Nephron progenitor cell (in vitro differentiated cells): ENCODE results near the gene HOXA1.

Source experiments
- DNase-seq: peaks from one replicate; pipeline ENCODE4 v3.0.0; 2021
- H3K27ac Mint-ChIP-seq: 2 replicates; pipeline ENCODE4 v1.8.0; 2021; ENCODE audit warnings: mild to moderate bottlenecking, moderate library complexity, mixed read lengths
- H3K27me3 Mint-ChIP-seq: 2 replicates; pipeline ENCODE4 v1.8.0; 2021; ENCODE audit warnings: mild to moderate bottlenecking, low read depth, mixed read lengths; ENCODE audit not compliant: poor library complexity
- H3K36me3 Mint-ChIP-seq: 2 replicates; pipeline ENCODE4 v1.8.0; 2021; ENCODE audit warnings: low read depth, mixed read lengths
- H3K4me1 Mint-ChIP-seq: 2 replicates; pipeline ENCODE4 v1.8.0; 2021; ENCODE audit warnings: mixed read lengths
- H3K4me3 Mint-ChIP-seq: 2 replicates; pipeline ENCODE4 v1.8.0; 2021; ENCODE audit warnings: mild to moderate bottlenecking, moderate library complexity, mixed read lengths
- H3K9me3 Mint-ChIP-seq: 2 replicates; pipeline ENCODE4 v1.8.0; 2021; ENCODE audit warnings: mild to moderate bottlenecking, moderate library complexity, mixed read lengths
- TF ChIP-seq, protein P1 (sequence below): fragments of 200-600 bp; sonication (generic); IDR thresholded peaks from 2 replicates; pipeline ENCODE4 v1.5.0; 2021; ENCODE audit warnings: antibody characterized with exemption

Gene HOXA1

GRCh38 chr7:27128776-27129728 is 33.3 kb upstream of the HOXA1 start:
- DNase-seq: peak; percentile 48
- Mint-ChIP-seq H3K27me3 (no peaks in the 10 kb centered on the region), H3K27ac (peak overlapping the region; percentile 93), H3K36me3 (peaks cover 41% of the 10 kb centered on the region), H3K4me1 (peaks cover 86% of the 10 kb centered on the region), H3K4me3 (peak overlapping the region; percentile 98), H3K9me3 (no peaks in the 10 kb centered on the region)
- TF ChIP-seq, protein P1, sequence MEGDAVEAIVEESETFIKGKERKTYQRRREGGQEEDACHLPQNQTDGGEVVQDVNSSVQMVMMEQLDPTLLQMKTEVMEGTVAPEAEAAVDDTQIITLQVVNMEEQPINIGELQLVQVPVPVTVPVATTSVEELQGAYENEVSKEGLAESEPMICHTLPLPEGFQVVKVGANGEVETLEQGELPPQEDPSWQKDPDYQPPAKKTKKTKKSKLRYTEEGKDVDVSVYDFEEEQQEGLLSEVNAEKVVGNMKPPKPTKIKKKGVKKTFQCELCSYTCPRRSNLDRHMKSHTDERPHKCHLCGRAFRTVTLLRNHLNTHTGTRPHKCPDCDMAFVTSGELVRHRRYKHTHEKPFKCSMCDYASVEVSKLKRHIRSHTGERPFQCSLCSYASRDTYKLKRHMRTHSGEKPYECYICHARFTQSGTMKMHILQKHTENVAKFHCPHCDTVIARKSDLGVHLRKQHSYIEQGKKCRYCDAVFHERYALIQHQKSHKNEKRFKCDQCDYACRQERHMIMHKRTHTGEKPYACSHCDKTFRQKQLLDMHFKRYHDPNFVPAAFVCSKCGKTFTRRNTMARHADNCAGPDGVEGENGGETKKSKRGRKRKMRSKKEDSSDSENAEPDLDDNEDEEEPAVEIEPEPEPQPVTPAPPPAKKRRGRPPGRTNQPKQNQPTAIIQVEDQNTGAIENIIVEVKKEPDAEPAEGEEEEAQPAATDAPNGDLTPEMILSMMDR: no peak

GRCh38 chr7:27128034-27128433 is 32.2 kb upstream of the HOXA1 start:
- H3K4me3 Mint-ChIP-seq: peak overlapping the region; percentile 98
- no peak for DNase-seq
- peaks cover 86% of the 10 kb centered on the region for H3K4me1 Mint-ChIP-seq
- peak overlapping the region; percentile 100 for H3K27ac Mint-ChIP-seq
- no peaks in the 10 kb centered on the region for H3K9me3 Mint-ChIP-seq
- no peaks in the 10 kb centered on the region for H3K27me3 Mint-ChIP-seq
- TF ChIP-seq, protein P1: no peak
- H3K36me3 Mint-ChIP-seq: peaks cover 43% of the 10 kb centered on the region

DNA sequence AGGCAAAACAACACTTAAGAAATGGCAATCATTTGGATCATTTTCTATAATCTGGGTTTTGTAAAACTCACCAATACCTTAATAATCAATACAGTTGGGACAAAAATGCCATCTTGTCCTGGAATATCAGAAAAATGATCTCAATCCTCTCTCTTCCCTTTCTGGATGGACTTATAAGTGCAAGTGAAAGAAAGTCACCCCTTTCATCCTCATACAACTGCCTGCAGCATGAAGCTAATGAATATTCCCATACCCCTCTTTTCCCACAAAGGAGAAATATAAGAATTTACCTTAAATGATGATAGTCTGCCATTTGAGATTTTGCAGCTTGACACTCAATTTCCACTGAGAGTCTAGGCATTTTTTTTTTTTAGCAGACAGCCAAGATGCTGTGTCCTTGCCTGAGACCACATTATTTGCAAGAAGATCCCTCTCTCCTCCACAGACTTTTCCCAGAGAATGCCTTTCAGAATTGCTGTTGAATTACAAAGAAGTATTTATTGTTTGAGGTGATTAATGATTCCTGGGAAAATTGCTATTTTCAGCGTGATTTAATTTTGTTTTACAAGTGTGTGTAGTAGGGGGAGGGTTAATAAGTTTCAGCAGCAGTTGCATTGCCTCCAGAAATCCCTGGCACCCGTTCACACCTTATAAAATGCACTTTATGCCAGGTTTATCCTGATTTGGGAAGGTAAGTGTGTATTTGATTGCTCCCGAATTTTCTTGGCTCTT is 31.0 kb upstream of the HOXA1 start:
- peaks cover 86% of the 10 kb centered on the region for H3K4me1 Mint-ChIP-seq
- H3K27ac Mint-ChIP-seq: peak overlapping the region; percentile 100
- H3K36me3 Mint-ChIP-seq: peaks cover 55% of the 10 kb centered on the region
- H3K27me3 Mint-ChIP-seq: no peaks in the 10 kb centered on the region
- no peak for DNase-seq
- peak overlapping the region; percentile 98 for H3K4me3 Mint-ChIP-seq
- TF ChIP-seq, protein P1: no peak
- H3K9me3 Mint-ChIP-seq: no peaks in the 10 kb centered on the region

DNA sequence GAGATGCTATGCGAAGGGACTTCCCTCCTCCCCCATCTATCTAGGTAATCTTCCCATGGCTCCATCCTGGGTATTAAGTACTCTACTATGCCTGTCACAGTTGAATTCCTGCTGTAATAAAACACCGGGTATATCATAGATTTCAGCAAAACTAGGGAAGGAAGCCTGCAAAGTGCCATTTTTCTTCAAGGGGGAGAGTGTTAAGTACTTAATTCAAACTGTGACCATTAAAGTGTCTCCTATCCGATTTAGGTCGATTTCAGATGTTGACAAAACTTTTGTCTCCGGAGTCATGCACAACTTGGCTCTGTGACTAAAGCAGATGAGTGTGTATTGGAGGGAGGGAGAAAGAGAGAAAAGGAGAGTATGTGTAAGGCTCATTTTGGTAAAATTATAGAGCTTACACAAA is 30.2 kb upstream of the HOXA1 start:
- H3K36me3 Mint-ChIP-seq: peaks cover 57% of the 10 kb centered on the region
- no peak for DNase-seq
- no peaks in the 10 kb centered on the region for H3K9me3 Mint-ChIP-seq
- no peaks in the 10 kb centered on the region for H3K27me3 Mint-ChIP-seq
- peak overlapping the region; percentile 98 for H3K4me3 Mint-ChIP-seq
- H3K4me1 Mint-ChIP-seq: peaks cover 86% of the 10 kb centered on the region
- peak overlapping the region; percentile 100 for H3K27ac Mint-ChIP-seq
- TF ChIP-seq, protein P1: no peak

DNA sequence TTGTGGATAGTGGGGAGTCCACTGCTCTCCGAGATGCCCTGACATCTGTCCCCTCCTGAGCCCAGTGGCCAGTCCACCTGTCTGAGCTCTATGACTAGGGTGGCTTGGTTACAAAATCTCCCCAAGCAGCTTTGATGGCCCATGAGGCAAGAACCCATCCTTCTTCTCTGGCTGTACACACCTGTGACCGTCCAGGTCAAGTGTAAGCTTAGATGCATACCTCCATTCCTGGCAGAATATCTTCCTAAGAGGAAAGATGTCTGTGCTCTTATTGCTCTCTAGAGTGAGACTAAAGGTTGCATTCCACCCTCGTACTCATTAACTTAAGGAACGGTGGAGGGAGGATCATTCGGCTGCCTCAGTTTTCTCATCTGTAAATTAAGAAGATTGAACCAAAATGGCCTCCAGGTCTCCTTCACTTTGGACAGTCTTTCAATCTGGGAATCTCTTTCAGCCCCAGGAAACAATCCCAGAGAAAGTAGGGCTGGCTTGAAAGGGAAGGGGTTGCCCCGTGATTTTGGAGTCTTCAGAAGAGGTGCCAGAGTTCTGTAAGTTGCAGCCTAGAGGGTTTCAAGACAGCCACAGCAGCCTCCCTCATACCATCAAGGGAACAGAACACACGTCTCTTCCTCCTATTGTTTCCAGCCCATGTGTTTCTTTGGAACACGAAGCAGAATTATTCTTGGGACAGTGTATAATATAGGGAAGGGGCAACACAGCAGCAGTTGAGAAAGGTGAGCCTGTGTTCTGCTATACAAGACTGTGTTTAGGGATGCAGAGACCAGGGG is 29.3 kb upstream of the HOXA1 start:
- Mint-ChIP-seq H3K4me1 (peaks cover 95% of the 10 kb centered on the region), H3K4me3 (peak overlapping the region; percentile 98), H3K27ac (peak overlapping the region; percentile 100), H3K9me3 (no peaks in the 10 kb centered on the region), H3K36me3 (peaks cover 57% of the 10 kb centered on the region), H3K27me3 (no peaks in the 10 kb centered on the region)
- TF ChIP-seq, protein P1: no peak
- DNase-seq: no peak
